Uterus (tissue), 4 donors: ENCODE measurements around the gene ZNF581. TPM values are rescaled to one million over a fixed set of nuclear protein-coding genes. Genes with fewer than 3 reads are reported as not detected.

Experiments used
- DNase-seq, 2 donors: peaks; one replicate each; pipeline ENCODE4 v3.0.0-alpha.2; 2019 to 2020
- H3K27ac ChIP-seq, 2 donors: fragments of 200-600 bp; sonication (generic); 1 replicate in 1 of 2; 2 replicates in 1 of 2; pipeline ENCODE4 v1.5.1; 2016 to 2018
- H3K27me3 ChIP-seq, 2 donors: fragments of 200-600 bp; sonication (generic); one replicate each; pipeline ENCODE4 v1.5.1; 2018 to 2019; ENCODE audit warnings: control low read depth in 1 of 2
- H3K36me3 ChIP-seq, 2 donors: fragments of 200-600 bp; sonication (generic); one replicate each; pipeline ENCODE4 v1.5.1; 2019; ENCODE audit warnings: control low read depth in 1 of 2
- H3K4me1 ChIP-seq, 2 donors: fragments of 200-600 bp; sonication (generic); one replicate each; pipeline ENCODE4 v1.5.1; 2018 to 2019; ENCODE audit warnings: control low read depth in 1 of 2
- H3K4me3 ChIP-seq, 2 donors: fragments of 200-600 bp; sonication (generic); 1 replicate in 1 of 2; 2 replicates in 1 of 2; pipeline ENCODE4 v1.5.1; 2018 to 2019; ENCODE audit warnings: mild to moderate bottlenecking in 1 of 2
- H3K9me3 ChIP-seq, 2 donors: fragments of 200-600 bp; sonication (generic); one replicate each; pipeline ENCODE4 v1.5.1; 2019; ENCODE audit warnings: control low read depth in 1 of 2
- CTCF ChIP-seq, 4 experiments: fragments of 200-600 bp in 2 of 4; fragments of 450-650 bp in 2 of 4; sonication (generic) in 2 of 4; IDR thresholded peaks; one replicate each; pipeline ENCODE4 v1.5.1; 2016 to 2019; ENCODE audit warnings: antibody characterized with exemption in 4 of 4, mild to moderate bottlenecking in 2 of 4, moderate library complexity in 1 of 4
- POLR2A ChIP-seq, 2 donors: fragments of 450-650 bp; IDR thresholded peaks; one replicate each; pipeline ENCODE4 v1.6.1; 2016; ENCODE audit warnings: antibody characterized with exemption in 2 of 2, mild to moderate bottlenecking in 1 of 2, moderate library complexity in 1 of 2
- intact Hi-C: fragments of 100-400 bp; cut with DNase I; formaldehyde crosslinking; loops from one replicate; pipeline ENCODE4 v1.15.1; 2023; ENCODE audit warnings: low total_unique reads
- total RNA-seq, 4 donors: library from RNA; depleted of rRNA in 3 of 4; stranded (reverse); fragments of >200 nt in 3 of 4; gene quantifications; one replicate each; pipeline versions ENCODE4 v1.1.0 to v1.2.4, GENCODE V29; 2014 to 2023
- donor health status: DM: yes; HTN: yes; CAD: no.

ZNF581 gene
- total RNA-seq, 4 donors from 2014 or later, result 2.8 to 30.3 (median 12.8) TPM

- Histone ChIP-seq H3K4me1 (no peaks in the 10 kb centered on the region), H3K9me3 (no peaks in the 10 kb centered on the region), H3K27me3 (no peaks in the 10 kb centered on the region), H3K27ac (no peak overlapping the region), H3K4me3 (no peak overlapping the region), H3K36me3 (no peaks in the 10 kb centered on the region)
- no peak for DNase-seq
- TF ChIP-seq POLR2A (IDR thresholded peaks at IDR 0.05) (no peak), CTCF (IDR thresholded peaks at IDR 0.05) (no peak)
- intact Hi-C loops, result no loop called here
Measured at GRCh38 chr19:55685776-55686175, 42.3 kb downstream of the ZNF581 start.

GRCh38 chr19:55686311-55687050, 43.0 kb downstream of the ZNF581 start:
- no peak overlapping the region for H3K4me3 ChIP-seq
- H3K27ac ChIP-seq, result no peak overlapping the region
- DNase-seq, result no peak
- no peaks in the 10 kb centered on the region for H3K9me3 ChIP-seq
- H3K27me3 ChIP-seq, result no peaks in the 10 kb centered on the region
- H3K4me1 ChIP-seq, result no peaks in the 10 kb centered on the region
- TF ChIP-seq CTCF (IDR thresholded peaks at IDR 0.05), result no peak
- TF ChIP-seq POLR2A (IDR thresholded peaks at IDR 0.05), result no peak
- H3K36me3 ChIP-seq, result no peaks in the 10 kb centered on the region
- intact Hi-C loops, result no loop called here

GRCh38 chr19:55687281-55688201, 44.1 kb downstream of the ZNF581 start:
- H3K4me1 ChIP-seq, result no peaks in the 10 kb centered on the region
- H3K4me3 ChIP-seq, result no peak overlapping the region
- TF ChIP-seq POLR2A (IDR thresholded peaks at IDR 0.05) (no peak), CTCF (IDR thresholded peaks at IDR 0.05) (no peak)
- H3K27me3 ChIP-seq, result no peaks in the 10 kb centered on the region
- no peaks in the 10 kb centered on the region for H3K9me3 ChIP-seq
- no peak overlapping the region for H3K27ac ChIP-seq
- intact Hi-C loops, result no loop called here
- H3K36me3 ChIP-seq, result no peaks in the 10 kb centered on the region
- no peak for DNase-seq

- Histone ChIP-seq H3K27ac (no peak overlapping the region), H3K4me1 (no peaks in the 10 kb centered on the region), H3K27me3 (no peaks in the 10 kb centered on the region), H3K4me3 (no peak overlapping the region), H3K36me3 (no peaks in the 10 kb centered on the region), H3K9me3 (no peaks in the 10 kb centered on the region)
- TF ChIP-seq CTCF (IDR thresholded peaks at IDR 0.05) (no peak), POLR2A (IDR thresholded peaks at IDR 0.05) (no peak)
- DNase-seq, result no peak
- intact Hi-C loops, result no loop called here
Measured at GRCh38 chr19:55688422-55689218, 45.2 kb downstream of the ZNF581 start.
